NCI-H345 treated with DMSO at 0.1 percent for 48 hours (cell line): ENCODE measurements around the gene RNF186.

Source experiments
- DNase-seq: peaks from one replicate; lab custom pipeline; 2025; ENCODE audit not compliant: unreplicated experiment; lab: John Stamatoyannopoulos, UW

Gene RNF186

GRCh38 chr1:19765623-19766022 is 49.5 kb downstream of the RNF186 start:
- DNase-seq: no peak

GRCh38 chr1:19764848-19765247 is 50.2 kb downstream of the RNF186 start:
- DNase-seq: no peak
